ENCODE measurements around the gene VIPR2. TPM values are rescaled to one million over a fixed set of nuclear protein-coding genes. Genes with fewer than 3 reads are reported as not detected.

Gene VIPR2
- polyA plus RNA-seq, 1 experiment: not detected

- no peak for TF ChIP-seq CTCF (IDR thresholded peaks at IDR 0.05; ENCODE audit: insufficient read depth, low read depth, low read length)
- CTCF ChIA-PET: no interaction called here
Observed at GRCh38 chr7:159051916-159052315, 92.8 kb downstream of the VIPR2 start.

GRCh38 chr7:159050704-159051103 is 94.0 kb downstream of the VIPR2 start:
- H3K4me3 ChIP-seq (ENCODE audit: low read depth, low read length): no peak overlapping the region
- CTCF ChIA-PET: no interaction called here
- DNase-seq (ENCODE audit: low read depth): no peak
- no peaks in the 10 kb centered on the region for H3K27me3 ChIP-seq (ENCODE audit: control insufficient read depth, insufficient read depth, low read length)
- H3K36me3 ChIP-seq (ENCODE audit: control insufficient read depth, insufficient read depth, low read length): no peaks in the 10 kb centered on the region
- no peak for TF ChIP-seq CTCF (IDR thresholded peaks at IDR 0.05; ENCODE audit: insufficient read depth, low read depth, low read length)
- POLR2A ChIA-PET: no interaction called here

More at GRCh38 chr7:159051916-159052315, 92.8 kb downstream of the VIPR2 start:
- Histone ChIP-seq H3K27me3 (ENCODE audit: control insufficient read depth, insufficient read depth, low read length) (no peaks in the 10 kb centered on the region), H3K4me3 (ENCODE audit: low read depth, low read length) (no peak overlapping the region), H3K36me3 (ENCODE audit: control insufficient read depth, insufficient read depth, low read length) (no peaks in the 10 kb centered on the region)
- DNase-seq (ENCODE audit: low read depth): no peak
- POLR2A ChIA-PET: no interaction called here

GRCh38 chr7:159049266-159050025 is 95.2 kb downstream of the VIPR2 start:
- TF ChIP-seq CTCF (IDR thresholded peaks at IDR 0.05; ENCODE audit: insufficient read depth, low read depth, low read length): no peak
- CTCF ChIA-PET: no interaction called here
- DNase-seq (ENCODE audit: low read depth): no peak
- Histone ChIP-seq H3K4me3 (ENCODE audit: low read depth, low read length) (no peak overlapping the region), H3K36me3 (ENCODE audit: control insufficient read depth, insufficient read depth, low read length) (no peaks in the 10 kb centered on the region), H3K27me3 (ENCODE audit: control insufficient read depth, insufficient read depth, low read length) (no peaks in the 10 kb centered on the region)
- POLR2A ChIA-PET: no interaction called here

GRCh38 chr7:159048656-159049055 is 96.0 kb downstream of the VIPR2 start:
- no peak for DNase-seq (ENCODE audit: low read depth)
- CTCF ChIA-PET: no interaction called here

GRCh38 chr7:159047536-159047935 is 97.1 kb downstream of the VIPR2 start:
- no peak for TF ChIP-seq CTCF (IDR thresholded peaks at IDR 0.05; ENCODE audit: insufficient read depth, low read depth, low read length)
- Histone ChIP-seq H3K36me3 (ENCODE audit: control insufficient read depth, insufficient read depth, low read length) (no peaks in the 10 kb centered on the region), H3K27me3 (ENCODE audit: control insufficient read depth, insufficient read depth, low read length) (no peaks in the 10 kb centered on the region), H3K4me3 (ENCODE audit: low read depth, low read length) (no peak overlapping the region)
- DNase-seq (ENCODE audit: low read depth): no peak
- ChIA-PET CTCF (no interaction called here), POLR2A (no interaction called here)

More at GRCh38 chr7:159048656-159049055, 96.0 kb downstream of the VIPR2 start:
- Histone ChIP-seq H3K27me3 (ENCODE audit: control insufficient read depth, insufficient read depth, low read length) (no peaks in the 10 kb centered on the region), H3K4me3 (ENCODE audit: low read depth, low read length) (no peak overlapping the region), H3K36me3 (ENCODE audit: control insufficient read depth, insufficient read depth, low read length) (no peaks in the 10 kb centered on the region)
- TF ChIP-seq CTCF (IDR thresholded peaks at IDR 0.05; ENCODE audit: insufficient read depth, low read depth, low read length): no peak
- POLR2A ChIA-PET: no interaction called here
